Suprapubic skin (tissue), 4 donors: Measurements from ENCODE around the gene PRR13. TPM values are rescaled to one million over a fixed set of nuclear protein-coding genes. Genes with fewer than 3 reads are reported as not detected.

Experiments
- DNase-seq, 2 donors: peaks; one replicate each; pipeline ENCODE4 v3.0.0-alpha.2; 2019; ENCODE audit warnings: low spot score in 2 of 2
- H3K27ac ChIP-seq: fragments of 200-600 bp; sonication (generic); one replicate; pipeline ENCODE4 v1.5.1; 2019
- H3K27me3 ChIP-seq: fragments of 200-600 bp; sonication (generic); one replicate; pipeline ENCODE4 v1.5.1; 2019
- H3K36me3 ChIP-seq: fragments of 200-600 bp; sonication (generic); one replicate; pipeline ENCODE4 v1.5.1; 2019
- H3K4me1 ChIP-seq: fragments of 200-600 bp; sonication (generic); one replicate; pipeline ENCODE4 v1.5.1; 2019
- H3K4me3 ChIP-seq: fragments of 200-600 bp; sonication (generic); one replicate; pipeline ENCODE4 v1.5.1; 2019; ENCODE audit warnings: mild to moderate bottlenecking
- H3K9me3 ChIP-seq: fragments of 200-600 bp; sonication (generic); one replicate; pipeline ENCODE4 v1.5.1; 2019
- EP300 ChIP-seq: sonication (generic); formaldehyde crosslinking; IDR thresholded peaks from one replicate; pipeline ENCODE4 v1.6.1; 2017; ENCODE audit warnings: antibody characterized with exemption
- POLR2A ChIP-seq, 2 donors: fragments of 450-650 bp; IDR thresholded peaks; one replicate each; pipeline ENCODE4 v1.6.1; 2017; ENCODE audit warnings: antibody characterized with exemption in 2 of 2, mild to moderate bottlenecking in 2 of 2, moderate library complexity in 2 of 2
- POLR2AphosphoS5 ChIP-seq, 3 donors: sonication (generic); formaldehyde crosslinking; IDR thresholded peaks; one replicate each; pipeline ENCODE4 v1.6.1; 2017; ENCODE audit warnings: antibody characterized with exemption in 3 of 3
- WGBS: methylation state at CpG from one replicate; pipeline ENCODE4 v1.1.5; 2018; 5-methylcytosine and 5-hydroxymethylcytosine counted together
- total RNA-seq, 4 donors: library from RNA; depleted of rRNA; stranded (reverse); fragments of >200 nt; gene quantifications; one replicate each; pipeline ENCODE4 v1.1.0, GENCODE V29; 2016
- TF ChIP-seq, protein P1 (sequence below), 2 donors: fragments of 200-600 bp in 1 of 2; fragments of 450-650 bp in 1 of 2; sonication (generic) in 1 of 2; IDR thresholded peaks; one replicate each; pipeline ENCODE4 v1.5.1; 2016 to 2019; ENCODE audit warnings: antibody characterized with exemption in 2 of 2, mild to moderate bottlenecking in 1 of 2, moderate library complexity in 1 of 2

Gene PRR13
- total RNA-seq, 4 donors from 2014 or later, result 40.7 to 77.9 (median 57.4) TPM

DNA sequence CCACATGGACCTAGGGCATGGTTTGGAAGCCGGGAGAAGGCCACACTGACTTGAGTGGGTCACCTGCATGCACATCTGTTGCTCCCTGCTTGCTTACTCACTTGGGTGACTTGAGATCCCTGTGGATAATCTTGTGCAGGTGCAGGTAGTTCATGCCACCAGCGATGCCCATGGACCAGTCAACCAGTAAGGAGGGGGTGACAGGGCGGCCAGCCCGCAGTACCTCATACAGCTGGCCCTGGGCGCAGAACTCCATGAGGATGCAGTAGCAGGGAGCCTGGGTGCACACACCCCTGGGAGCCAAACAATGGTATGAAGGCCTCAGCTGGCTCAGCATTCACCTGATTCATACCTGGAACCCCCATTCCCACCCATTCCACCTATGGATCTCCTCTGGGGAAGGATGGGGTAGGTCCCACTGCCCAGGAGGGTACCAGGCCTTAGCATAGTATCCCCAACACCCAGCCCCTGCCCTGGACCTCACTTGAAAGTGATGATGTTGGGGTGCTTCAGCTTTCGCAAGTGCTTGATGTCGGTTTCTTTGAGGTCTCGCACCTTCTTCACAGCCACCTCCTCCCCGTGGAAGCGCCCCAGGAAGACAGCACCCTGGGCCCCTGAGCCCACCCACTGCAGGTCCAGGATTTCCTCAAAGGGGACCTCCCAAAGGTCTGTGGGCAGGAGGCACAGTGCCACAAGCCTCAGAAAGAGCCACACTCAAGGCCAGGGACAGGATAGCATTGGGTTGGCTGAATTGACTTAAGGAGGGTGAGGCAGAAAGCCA lies 44.6 kb downstream of the PRR13 start:
- Histone ChIP-seq H3K36me3 (peaks cover 59% of the 10 kb centered on the region), H3K4me3 (no peak overlapping the region), H3K27ac (no peak overlapping the region), H3K9me3 (no peaks in the 10 kb centered on the region), H3K4me1 (peaks cover 20% of the 10 kb centered on the region), H3K27me3 (no peaks in the 10 kb centered on the region)
- DNase-seq, result no peak
- WGBS, result 95% methylated on average over 9 of the region's 10 CpGs
- TF ChIP-seq EP300 (no peak), POLR2AphosphoS5 (IDR thresholded peaks at IDR 0.05) (no peak), POLR2A (IDR thresholded peaks at IDR 0.05) (no peak)
- TF ChIP-seq, protein P1, sequence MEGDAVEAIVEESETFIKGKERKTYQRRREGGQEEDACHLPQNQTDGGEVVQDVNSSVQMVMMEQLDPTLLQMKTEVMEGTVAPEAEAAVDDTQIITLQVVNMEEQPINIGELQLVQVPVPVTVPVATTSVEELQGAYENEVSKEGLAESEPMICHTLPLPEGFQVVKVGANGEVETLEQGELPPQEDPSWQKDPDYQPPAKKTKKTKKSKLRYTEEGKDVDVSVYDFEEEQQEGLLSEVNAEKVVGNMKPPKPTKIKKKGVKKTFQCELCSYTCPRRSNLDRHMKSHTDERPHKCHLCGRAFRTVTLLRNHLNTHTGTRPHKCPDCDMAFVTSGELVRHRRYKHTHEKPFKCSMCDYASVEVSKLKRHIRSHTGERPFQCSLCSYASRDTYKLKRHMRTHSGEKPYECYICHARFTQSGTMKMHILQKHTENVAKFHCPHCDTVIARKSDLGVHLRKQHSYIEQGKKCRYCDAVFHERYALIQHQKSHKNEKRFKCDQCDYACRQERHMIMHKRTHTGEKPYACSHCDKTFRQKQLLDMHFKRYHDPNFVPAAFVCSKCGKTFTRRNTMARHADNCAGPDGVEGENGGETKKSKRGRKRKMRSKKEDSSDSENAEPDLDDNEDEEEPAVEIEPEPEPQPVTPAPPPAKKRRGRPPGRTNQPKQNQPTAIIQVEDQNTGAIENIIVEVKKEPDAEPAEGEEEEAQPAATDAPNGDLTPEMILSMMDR (IDR thresholded peaks at IDR 0.05), result no peak

DNA sequence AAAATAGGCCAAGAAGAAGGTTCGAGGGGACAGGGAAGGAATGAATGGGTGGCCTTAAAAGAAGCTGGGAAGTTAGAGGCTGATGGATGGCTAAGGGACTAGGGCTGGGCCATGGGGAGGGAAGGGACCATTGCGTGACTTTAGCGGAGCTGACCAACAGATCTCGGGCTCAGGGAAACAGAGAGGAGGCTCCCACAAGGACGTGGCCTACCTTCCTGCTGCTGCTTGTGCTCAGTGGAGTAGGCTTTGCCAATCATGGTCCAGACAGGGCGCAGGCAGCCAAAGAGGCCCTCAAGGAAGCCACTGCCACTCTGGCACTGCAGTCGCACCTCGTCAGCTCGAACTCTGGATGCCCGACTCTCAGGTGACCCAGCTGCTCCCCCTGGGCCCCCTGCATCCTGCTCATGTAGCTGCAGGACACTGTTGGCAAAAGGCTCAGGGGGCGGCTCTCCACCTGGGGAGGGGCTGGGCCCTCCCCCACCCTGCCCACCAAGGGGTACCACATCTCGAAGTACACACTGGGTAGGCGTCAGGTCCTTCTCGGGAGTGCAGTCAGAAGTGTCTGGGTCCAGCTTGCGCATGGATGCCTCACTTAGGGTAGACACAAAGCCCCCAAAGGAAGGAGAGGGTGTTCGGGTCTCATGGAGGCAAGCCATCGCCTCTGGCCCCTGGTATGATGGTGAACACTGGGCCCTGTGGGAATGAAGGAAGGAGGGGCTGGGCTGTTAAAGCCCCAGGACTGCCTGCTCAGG lies 45.4 kb downstream of the PRR13 start:
- H3K27me3 ChIP-seq, result no peaks in the 10 kb centered on the region
- H3K27ac ChIP-seq, result no peak overlapping the region
- H3K36me3 ChIP-seq, result peaks cover 52% of the 10 kb centered on the region
- peaks cover 13% of the 10 kb centered on the region for H3K4me1 ChIP-seq
- TF ChIP-seq EP300, result no peak
- TF ChIP-seq, protein P1 (IDR thresholded peaks at IDR 0.05), result no peak
- TF ChIP-seq POLR2AphosphoS5 (IDR thresholded peaks at IDR 0.05), result no peak
- no peak for TF ChIP-seq POLR2A (IDR thresholded peaks at IDR 0.05)
- DNase-seq, result no peak
- WGBS, result 85% methylated on average over 15 of the region's 17 CpGs
- no peak overlapping the region for H3K4me3 ChIP-seq
- no peaks in the 10 kb centered on the region for H3K9me3 ChIP-seq

DNA sequence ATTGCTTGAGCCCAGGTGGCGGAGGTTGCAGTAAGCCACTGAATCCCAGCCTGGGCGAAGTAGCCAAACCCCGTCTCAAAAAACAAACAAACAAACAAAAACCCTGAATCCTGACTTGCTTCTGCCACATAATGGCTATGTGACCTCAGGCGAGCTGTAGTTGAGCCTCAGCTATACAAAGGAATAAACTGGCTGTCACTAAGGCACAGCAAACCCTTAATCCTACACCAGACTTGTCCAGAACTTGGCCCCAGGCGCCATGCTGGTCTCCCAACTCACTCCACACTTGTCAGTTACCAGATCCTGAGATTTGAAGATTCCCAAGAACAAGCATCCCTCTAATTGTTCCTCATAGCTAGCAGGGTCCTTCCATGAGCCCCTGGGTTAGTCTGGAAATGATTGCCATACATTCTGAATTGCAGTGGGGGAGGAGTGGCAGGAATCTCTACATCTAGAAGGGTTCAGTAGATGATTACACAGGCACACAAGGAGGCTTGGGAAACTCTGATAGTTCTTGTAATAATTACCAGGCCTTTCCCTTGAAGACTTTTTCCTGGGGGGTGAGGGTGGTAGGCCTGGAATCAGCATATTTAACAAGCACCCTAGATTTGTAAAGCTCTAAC lies 47.8 kb downstream of the PRR13 start:
- WGBS, result 92% methylated on average over 5 of the region's 5 CpGs
- no peak for DNase-seq

DNA sequence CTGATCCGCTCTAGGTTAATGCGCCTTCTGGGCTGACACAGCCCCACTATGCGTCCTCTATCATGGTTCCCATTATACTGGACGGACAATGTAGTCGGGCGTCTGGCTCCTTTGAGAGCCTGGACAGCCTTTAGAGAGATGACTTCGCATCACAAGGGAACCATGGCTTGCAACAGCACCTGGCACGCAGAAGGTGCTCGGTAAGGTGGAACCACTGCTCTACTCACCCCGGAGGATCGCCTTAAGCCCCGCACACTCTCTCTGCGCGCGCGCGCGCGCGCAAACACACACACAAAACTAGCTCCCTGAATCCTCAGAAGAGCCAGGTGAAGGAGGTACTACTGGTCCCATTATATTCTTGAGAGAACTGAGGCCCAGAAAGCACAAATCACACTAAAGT lies 50.7 kb downstream of the PRR13 start:
- H3K4me3 ChIP-seq, result peak overlapping the region; percentile 66
- H3K4me1 ChIP-seq, result peaks cover 39% of the 10 kb centered on the region
- no peaks in the 10 kb centered on the region for H3K36me3 ChIP-seq
- TF ChIP-seq EP300 (no peak), POLR2A (IDR thresholded peaks at IDR 0.05) (no peak), POLR2AphosphoS5 (IDR thresholded peaks at IDR 0.05) (no peak)
- TF ChIP-seq, protein P1 (IDR thresholded peaks at IDR 0.05), result no peak
- peak overlapping the region; percentile 85 for H3K27ac ChIP-seq
- H3K9me3 ChIP-seq, result no peaks in the 10 kb centered on the region
- no peak for DNase-seq
- WGBS, result 49% methylated on average over 20 of the region's 20 CpGs
- H3K27me3 ChIP-seq, result no peaks in the 10 kb centered on the region

More for the DNA sequence above, 47.8 kb downstream of the PRR13 start:
- Histone ChIP-seq H3K9me3 (no peaks in the 10 kb centered on the region), H3K27me3 (no peaks in the 10 kb centered on the region), H3K27ac (no peak overlapping the region), H3K36me3 (peaks cover 28% of the 10 kb centered on the region), H3K4me3 (no peak overlapping the region), H3K4me1 (peaks cover 23% of the 10 kb centered on the region)
- TF ChIP-seq POLR2A (IDR thresholded peaks at IDR 0.05) (no peak), EP300 (no peak), POLR2AphosphoS5 (IDR thresholded peaks at IDR 0.05) (no peak)
- TF ChIP-seq, protein P1 (IDR thresholded peaks at IDR 0.05), result no peak
